HepG2 (cell line): ENCODE results near the gene SPTB.

Experiments
- HHEX ChIP-seq: IDR thresholded peaks from 2 replicates; pipeline ENCODE4 v1.6.1; 2016; ENCODE audit warnings: control low read depth
- NCOA2 ChIP-seq: sonication (generic); formaldehyde crosslinking; IDR thresholded peaks from 2 replicates; pipeline ENCODE4 v1.8.0; 2022; ENCODE audit warnings: inconsistent platforms
- REL ChIP-seq: sonication (generic); formaldehyde crosslinking; conservative IDR thresholded peaks from 2 replicates; pipeline ENCODE4 v1.8.0; 2022; ENCODE audit warnings: mild to moderate bottlenecking, missing genetic modification reagents, moderate library complexity

DNA sequence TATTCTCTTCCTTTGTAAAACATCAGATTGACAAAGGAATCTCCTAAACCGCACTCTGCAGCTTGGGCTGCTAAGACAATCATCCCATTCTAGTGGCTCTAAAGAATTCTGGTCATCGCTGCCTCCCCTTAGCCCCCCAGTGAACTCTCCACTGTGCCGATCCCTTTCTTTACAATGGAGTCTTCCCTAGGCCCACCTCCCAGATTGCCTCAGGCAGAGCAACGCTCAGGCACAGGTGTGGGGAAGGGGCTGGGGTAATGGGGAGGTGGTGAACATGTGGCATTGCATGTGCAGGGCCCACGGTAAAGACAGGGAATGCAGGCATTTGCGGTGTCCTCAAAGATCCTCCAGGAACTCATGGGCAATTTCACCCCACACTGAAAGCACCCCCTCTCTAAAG, 89.2 kb downstream of the SPTB start:
- TF ChIP-seq HHEX (CRISPR knock-in tag) (no peak), NCOA2 (CRISPR knock-in tag) (no peak), REL (CRISPR knock-in tag) (no peak)
